ENCODE results near the gene STRIP2. TPM values are rescaled to one million over a fixed set of nuclear protein-coding genes. Genes with fewer than 3 reads are reported as not detected.
"Not testable (repeated sequence)": the region's sequence is repeated elsewhere in the genome, so short reads cannot be mapped to it uniquely, and the experiment has no call there.

STRIP2 gene
- total RNA-seq, 2 donors from 2014 or later: 73.5 to 79.2 TPM

DNA sequence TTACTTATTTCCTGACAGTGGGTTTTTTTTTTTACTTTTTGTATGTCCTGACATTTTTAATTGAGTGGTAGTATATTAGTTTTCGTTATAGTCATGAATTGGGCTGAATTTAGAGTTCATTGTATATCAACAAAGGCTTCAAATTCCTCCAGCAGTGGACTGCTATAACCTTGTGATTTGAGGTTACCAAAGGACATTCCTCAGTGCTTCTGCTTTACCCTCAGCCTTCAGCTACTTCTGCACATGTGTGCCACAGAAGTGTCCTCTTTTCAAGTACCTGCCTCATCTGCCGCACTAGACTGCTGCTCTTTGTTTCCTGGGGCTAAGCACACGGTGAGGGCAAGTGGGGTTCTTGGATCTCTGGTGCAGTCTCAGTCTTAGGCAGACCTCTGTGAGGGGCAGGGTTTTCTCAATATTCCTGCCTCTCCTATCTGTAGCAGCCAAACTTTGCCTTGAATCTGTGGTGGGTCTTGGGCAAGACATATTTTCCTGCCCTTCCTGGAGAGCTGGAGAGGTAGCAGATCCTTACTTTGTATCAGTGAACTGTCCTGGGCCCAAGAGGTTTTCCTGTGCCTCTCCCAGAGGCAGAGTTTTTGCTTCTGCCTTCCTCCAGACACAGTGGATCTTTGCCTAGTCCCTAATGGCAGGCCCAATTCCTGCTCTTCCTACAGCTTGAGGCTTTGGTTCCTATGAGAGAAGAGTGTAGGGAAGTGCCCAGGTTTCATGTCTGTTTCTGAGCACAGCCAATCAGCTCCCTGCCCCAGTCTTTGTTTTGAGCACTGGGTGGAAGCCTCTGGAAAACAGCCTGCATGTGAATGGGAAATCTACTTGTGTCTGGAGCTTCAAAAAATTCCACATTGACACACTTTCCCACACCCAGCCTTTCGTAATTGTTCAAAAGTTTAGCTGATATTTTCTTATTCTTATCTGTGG, 39.0 kb upstream of the STRIP2 start:
- H3K4me1 Mint-ChIP-seq (ENCODE audit: low read depth): no peaks in the 10 kb centered on the region
- no peak for ATAC-seq (replicated peaks in 1 of 2)
- DNase-seq: no peak
- H3K27ac Mint-ChIP-seq: no peak overlapping the region
- H3K36me3 Mint-ChIP-seq (ENCODE audit: insufficient read depth in 2 of 2): no peaks in the 10 kb centered on the region
- no peaks in the 10 kb centered on the region for H3K27me3 Mint-ChIP-seq (ENCODE audit: low read depth)
- no peak overlapping the region for H3K4me3 Mint-ChIP-seq
- H3K9me3 Mint-ChIP-seq: no peaks in the 10 kb centered on the region

GRCh38 chr7:129401228-129401966, 32.8 kb upstream of the STRIP2 start:
- Mint-ChIP-seq H3K27ac (no peak overlapping the region), H3K4me1 (ENCODE audit: low read depth) (peaks cover 43% of the 10 kb centered on the region), H3K36me3 (ENCODE audit: insufficient read depth in 2 of 2) (peaks cover 0 to 8% of the 10 kb centered on the region in 2 donors), H3K4me3 (no peak overlapping the region), H3K9me3 (no peaks in the 10 kb centered on the region), H3K27me3 (ENCODE audit: low read depth) (no peaks in the 10 kb centered on the region)
- DNase-seq (no peak), ATAC-seq (replicated peaks in 1 of 2) (no peak)

DNA sequence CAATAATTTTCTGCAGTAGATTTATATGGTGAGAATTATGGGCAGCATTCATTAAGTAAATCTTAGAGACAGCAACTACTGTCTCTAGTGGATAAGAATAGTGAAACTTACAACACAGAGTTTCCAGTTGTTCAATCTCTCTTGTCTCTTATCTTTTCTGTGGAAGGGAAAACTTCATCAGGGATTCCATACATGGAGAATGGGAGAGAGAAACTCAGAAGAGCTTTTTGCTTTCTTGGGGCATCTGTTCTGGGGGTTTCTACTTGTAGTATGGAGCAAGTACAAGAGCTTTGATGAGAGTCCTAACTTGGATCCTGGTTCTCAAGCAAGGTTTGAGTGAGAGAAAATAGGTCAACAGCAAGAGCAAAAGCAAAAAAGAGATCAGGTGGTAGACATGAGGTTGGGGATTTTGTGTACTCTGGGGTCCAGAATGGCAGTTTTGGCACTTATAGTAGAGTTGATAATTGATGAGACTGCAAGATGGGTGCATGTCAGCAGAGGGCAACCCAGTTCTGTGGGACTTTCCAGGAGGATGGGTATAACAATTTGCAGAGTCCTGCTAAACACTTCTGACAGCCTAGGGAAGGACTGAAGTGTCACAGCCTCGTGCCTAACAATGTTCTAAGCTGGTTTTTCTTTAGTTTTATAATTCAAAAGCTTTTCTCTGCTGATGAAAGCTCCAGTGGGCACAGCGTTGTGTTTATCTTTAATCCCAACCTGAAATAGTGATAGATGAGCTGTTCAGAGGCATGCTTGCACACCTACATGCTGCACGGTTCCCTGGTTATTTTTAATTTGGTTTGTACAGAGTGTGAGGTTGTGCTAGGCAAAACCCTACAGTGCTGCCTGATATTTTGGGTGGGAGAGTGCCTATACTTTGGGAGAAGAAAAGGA, 32.0 kb upstream of the STRIP2 start:
- Mint-ChIP-seq H3K27me3 (ENCODE audit: low read depth) (no peaks in the 10 kb centered on the region), H3K4me1 (ENCODE audit: low read depth) (peaks cover 43% of the 10 kb centered on the region), H3K27ac (peak overlapping the region; percentile 7), H3K4me3 (peak overlapping the region in 1 of 2 donors; percentile 0), H3K36me3 (ENCODE audit: insufficient read depth in 2 of 2) (peaks cover 0 to 8% of the 10 kb centered on the region in 2 donors), H3K9me3 (no peaks in the 10 kb centered on the region)
- ATAC-seq (replicated peaks in 1 of 2) (peak; percentile 81 to 82), DNase-seq (peak; percentile 35)

DNA sequence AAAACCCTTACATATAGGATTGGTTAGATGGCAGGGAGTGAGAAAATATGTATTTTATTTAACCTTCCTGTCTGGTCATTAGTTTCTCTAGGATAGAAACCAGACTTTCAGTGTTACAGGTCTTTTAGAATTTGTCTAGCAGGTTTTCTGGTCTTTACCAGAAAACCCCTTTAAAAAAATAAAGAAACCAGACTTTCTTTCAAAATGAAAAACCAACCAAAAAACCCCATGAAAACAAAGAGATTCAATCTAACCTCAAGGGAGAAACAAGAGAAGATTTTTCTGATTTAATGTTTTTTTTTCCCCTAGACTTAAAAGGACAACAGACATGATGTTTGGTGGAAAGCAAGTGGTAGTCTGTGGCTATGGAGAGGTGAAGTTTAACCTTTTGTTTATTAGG, 28.7 kb upstream of the STRIP2 start:
- Mint-ChIP-seq H3K27ac (peak overlapping the region; percentile 29), H3K36me3 (ENCODE audit: insufficient read depth in 2 of 2) (peaks cover 7 to 25% of the 10 kb centered on the region in 2 donors), H3K4me3 (peak overlapping the region; percentile 53 to 76), H3K27me3 (ENCODE audit: low read depth) (no peaks in the 10 kb centered on the region), H3K4me1 (ENCODE audit: low read depth) (peaks cover 43% of the 10 kb centered on the region), H3K9me3 (no peaks in the 10 kb centered on the region)
- peak; percentile 46 to 67 for ATAC-seq (replicated peaks in 1 of 2)
- DNase-seq: no peak

DNA sequence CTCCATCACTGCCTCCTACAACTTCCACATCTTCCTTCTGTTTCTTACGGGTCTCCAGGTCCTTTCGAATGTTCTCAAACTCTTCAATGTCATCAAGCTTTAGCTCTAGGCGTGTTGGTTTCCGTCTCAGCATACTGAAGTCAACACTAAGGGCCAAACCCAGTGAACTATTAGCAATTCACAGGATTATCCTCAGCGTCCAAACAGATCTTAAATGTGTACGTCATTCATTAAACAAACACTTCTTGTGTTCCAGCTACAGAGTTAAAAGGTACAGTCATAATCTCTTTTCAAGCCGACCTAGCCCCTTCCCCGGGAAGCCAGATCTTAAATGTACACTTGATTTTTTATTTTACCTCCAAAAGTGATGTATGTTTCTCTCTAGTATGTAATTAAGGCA, 24.0 kb upstream of the STRIP2 start:
- not testable (repeated sequence) for H3K27ac Mint-ChIP-seq; H3K27me3 Mint-ChIP-seq (ENCODE audit: low read depth); ATAC-seq (replicated peaks in 1 of 2); H3K9me3 Mint-ChIP-seq; DNase-seq; H3K4me3 Mint-ChIP-seq
- H3K4me1 Mint-ChIP-seq (ENCODE audit: low read depth): peaks cover 11% of the 10 kb centered on the region
- H3K36me3 Mint-ChIP-seq (ENCODE audit: insufficient read depth in 2 of 2): peaks cover 17 to 40% of the 10 kb centered on the region in 2 donors

DNA sequence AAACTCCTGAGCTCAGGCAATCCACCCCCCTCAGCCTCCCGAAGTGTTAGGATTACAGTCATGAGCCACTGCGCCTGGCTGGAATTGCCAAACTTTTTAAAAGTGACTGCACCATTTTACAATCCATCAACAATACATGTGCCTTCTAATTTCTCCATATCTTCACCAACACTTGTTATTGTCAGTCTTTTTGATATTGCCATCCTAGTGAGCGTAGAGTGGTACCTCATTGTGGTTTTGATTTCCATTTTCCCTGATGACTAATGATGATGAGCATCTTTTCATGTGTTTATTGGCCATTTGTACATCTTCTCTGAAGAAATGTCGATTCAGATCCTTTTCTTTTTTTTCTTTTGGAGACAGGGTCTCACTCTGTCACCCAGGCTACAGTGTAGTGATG, 21.7 kb upstream of the STRIP2 start:
- Mint-ChIP-seq H3K9me3 (peaks cover 0 to 5% of the 10 kb centered on the region in 2 donors), H3K27me3 (ENCODE audit: low read depth) (no peaks in the 10 kb centered on the region), H3K4me1 (ENCODE audit: low read depth) (no peaks in the 10 kb centered on the region), H3K27ac (no peak overlapping the region), H3K36me3 (ENCODE audit: insufficient read depth in 2 of 2) (peaks cover 17 to 35% of the 10 kb centered on the region in 2 donors), H3K4me3 (no peak overlapping the region)
- no peak for DNase-seq
- no peak for ATAC-seq (replicated peaks in 1 of 2)

GRCh38 chr7:129417073-129417472, 17.2 kb upstream of the STRIP2 start:
- H3K27ac Mint-ChIP-seq: no peak overlapping the region
- H3K4me1 Mint-ChIP-seq (ENCODE audit: low read depth): no peaks in the 10 kb centered on the region
- H3K27me3 Mint-ChIP-seq (ENCODE audit: low read depth): no peaks in the 10 kb centered on the region
- H3K36me3 Mint-ChIP-seq (ENCODE audit: insufficient read depth in 2 of 2): peaks cover 5 to 11% of the 10 kb centered on the region in 2 donors
- no peak for ATAC-seq (replicated peaks in 1 of 2)
- no peak for DNase-seq
- no peak overlapping the region for H3K4me3 Mint-ChIP-seq
- H3K9me3 Mint-ChIP-seq: peaks cover 0 to 3% of the 10 kb centered on the region in 2 donors

GRCh38 chr7:129421717-129422250, 12.4 kb upstream of the STRIP2 start:
- DNase-seq (no peak), ATAC-seq (replicated peaks in 1 of 2) (no peak)
- H3K27ac Mint-ChIP-seq: no peak overlapping the region
- H3K9me3 Mint-ChIP-seq: no peaks in the 10 kb centered on the region
- no peaks in the 10 kb centered on the region for H3K4me1 Mint-ChIP-seq (ENCODE audit: low read depth)
- H3K36me3 Mint-ChIP-seq (ENCODE audit: insufficient read depth in 2 of 2): peaks cover 0 to 6% of the 10 kb centered on the region in 2 donors
- H3K27me3 Mint-ChIP-seq (ENCODE audit: low read depth): no peaks in the 10 kb centered on the region
- H3K4me3 Mint-ChIP-seq: no peak overlapping the region

GRCh38 chr7:129422727-129423126, 11.5 kb upstream of the STRIP2 start:
- peaks cover 3 to 8% of the 10 kb centered on the region in 2 donors for H3K36me3 Mint-ChIP-seq (ENCODE audit: insufficient read depth in 2 of 2)
- no peaks in the 10 kb centered on the region for H3K27me3 Mint-ChIP-seq (ENCODE audit: low read depth)
- ATAC-seq (replicated peaks in 1 of 2) (no peak), DNase-seq (no peak)
- no peak overlapping the region for H3K4me3 Mint-ChIP-seq
- no peak overlapping the region for H3K27ac Mint-ChIP-seq
- H3K4me1 Mint-ChIP-seq (ENCODE audit: low read depth): no peaks in the 10 kb centered on the region
- H3K9me3 Mint-ChIP-seq: no peaks in the 10 kb centered on the region

- no peak for DNase-seq
- H3K36me3 Mint-ChIP-seq (ENCODE audit: insufficient read depth in 2 of 2): peaks cover 6 to 13% of the 10 kb centered on the region in 2 donors
- H3K4me3 Mint-ChIP-seq: no peak overlapping the region
- H3K27ac Mint-ChIP-seq: no peak overlapping the region
- no peaks in the 10 kb centered on the region for H3K9me3 Mint-ChIP-seq
- no peaks in the 10 kb centered on the region for H3K27me3 Mint-ChIP-seq (ENCODE audit: low read depth)
- no peak for ATAC-seq (replicated peaks in 1 of 2)
- H3K4me1 Mint-ChIP-seq (ENCODE audit: low read depth): no peaks in the 10 kb centered on the region
Measured at GRCh38 chr7:129423700-129424410, 10.4 kb upstream of the STRIP2 start.

DNA sequence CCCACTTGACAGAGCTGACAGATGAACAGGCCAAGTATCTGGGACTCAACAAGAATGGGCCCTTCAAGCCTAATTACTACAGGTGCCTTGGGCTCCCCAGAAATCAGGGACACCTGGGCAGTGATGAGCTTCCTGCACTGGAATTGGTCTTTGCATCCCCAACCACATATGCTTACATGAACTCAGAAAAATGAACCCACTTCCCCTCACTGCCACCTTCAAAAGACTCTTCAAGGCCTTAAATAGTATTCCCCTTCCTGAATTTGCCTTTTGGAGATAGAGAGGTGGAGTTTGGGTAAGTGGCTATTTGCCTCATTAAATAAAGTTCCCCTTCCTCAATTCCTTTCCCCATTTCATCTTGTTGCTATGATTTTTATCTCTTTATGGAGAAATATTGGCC, 7.8 kb upstream of the STRIP2 start:
- DNase-seq: no peak
- no peaks in the 10 kb centered on the region for H3K4me1 Mint-ChIP-seq (ENCODE audit: low read depth)
- no peak overlapping the region for H3K4me3 Mint-ChIP-seq
- no peak for ATAC-seq (replicated peaks in 1 of 2)
- peaks cover 6 to 13% of the 10 kb centered on the region in 2 donors for H3K36me3 Mint-ChIP-seq (ENCODE audit: insufficient read depth in 2 of 2)
- H3K9me3 Mint-ChIP-seq: no peaks in the 10 kb centered on the region
- H3K27ac Mint-ChIP-seq: peak overlapping the region; percentile 22
- peaks cover under 1% of the 10 kb centered on the region for H3K27me3 Mint-ChIP-seq (ENCODE audit: low read depth)

DNA sequence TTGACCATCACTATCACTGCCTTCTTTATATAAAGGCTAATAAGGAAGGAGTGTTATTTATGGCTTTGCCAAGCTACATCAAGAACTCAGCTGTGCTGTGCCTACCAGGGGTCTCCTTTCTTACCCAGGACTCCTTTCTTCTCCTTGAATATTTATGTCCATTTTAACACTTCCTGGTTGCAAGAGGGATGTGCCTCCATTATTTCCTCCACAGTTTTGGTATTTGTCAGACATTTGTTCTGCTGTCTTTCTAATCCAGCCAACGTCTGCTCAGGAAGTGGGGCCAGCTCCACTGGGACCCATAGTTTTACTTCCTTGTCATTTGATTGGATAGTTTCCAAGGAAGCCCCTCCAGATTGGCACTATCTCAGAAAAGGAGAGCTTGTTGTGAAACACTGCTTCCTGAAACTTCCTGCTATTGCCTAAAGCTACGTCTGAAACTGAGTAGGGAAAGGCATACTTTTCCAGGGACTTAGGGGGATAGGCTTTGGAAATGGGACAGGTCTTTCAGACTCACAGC, 6.6 kb upstream of the STRIP2 start:
- H3K27me3 Mint-ChIP-seq (ENCODE audit: low read depth): peaks cover 10% of the 10 kb centered on the region
- ATAC-seq (replicated peaks in 1 of 2) (no peak), DNase-seq (no peak)
- H3K4me1 Mint-ChIP-seq (ENCODE audit: low read depth): peaks cover 2% of the 10 kb centered on the region
- no peaks in the 10 kb centered on the region for H3K9me3 Mint-ChIP-seq
- no peak overlapping the region for H3K27ac Mint-ChIP-seq
- H3K4me3 Mint-ChIP-seq: no peak overlapping the region
- peaks cover 6 to 13% of the 10 kb centered on the region in 2 donors for H3K36me3 Mint-ChIP-seq (ENCODE audit: insufficient read depth in 2 of 2)

Data from activated T-cell treated with anti-CD3 and anti-CD28 coated beads, Interleukin-2, amount 50 U/mL, for 72 hours (primary cell).